Body of pancreas (tissue), 4 donors: ENCODE data around the gene CCT7. TPM values are rescaled to one million over a fixed set of nuclear protein-coding genes. Genes with fewer than 3 reads are reported as not detected.
"Not testable (repeated sequence)": the region's sequence is repeated elsewhere in the genome, so short reads cannot be mapped to it uniquely, and the experiment has no call there.

ENCODE experiments used
- ATAC-seq: fragments of 150-250 bp; one replicate; pipeline ENCODE4 v1.9.1; 2016
- DNase-seq, 4 donors: peaks; one replicate each; pipeline ENCODE4 v3.0.0-alpha.2; 2019
- H3K27ac ChIP-seq, 4 donors: fragments of 200-600 bp; sonication (generic); 1 replicate in 3 of 4; 2 replicates in 1 of 4; pipeline versions ENCODE4 v1.5.1 to v1.6.1; 2016 to 2019; ENCODE audit warnings: mild to moderate bottlenecking in 1 of 4, mixed read lengths in 1 of 4, moderate library complexity in 1 of 4
- H3K27me3 ChIP-seq, 2 donors: fragments of 200-600 bp; sonication (generic); one replicate each; pipeline ENCODE4 v1.6.0; 2016; ENCODE audit warnings: mild to moderate bottlenecking in 1 of 2
- H3K36me3 ChIP-seq, 2 donors: fragments of 200-600 bp; sonication (generic); replicated peaks in 1 of 2; 2 replicates each; pipeline ENCODE4 v1.5.1; 2016; ENCODE audit warnings: low read depth in 2 of 2; ENCODE audit not compliant: insufficient read depth in 1 of 2
- H3K4me1 ChIP-seq: fragments of 200-600 bp; sonication (generic); one replicate; pipeline ENCODE4 v1.6.0; 2016
- H3K4me3 ChIP-seq, 2 donors: fragments of 200-600 bp; sonication (generic); 1 replicate in 1 of 2; 2 replicates in 1 of 2; pipeline ENCODE4 v1.5.1; 2016 to 2019
- H3K9me3 ChIP-seq, 3 donors: fragments of 200-600 bp; sonication (generic); 1 replicate in 2 of 3; 2 replicates in 1 of 3; pipeline ENCODE4 v1.5.1; 2016
- POLR2A ChIP-seq, 3 donors: fragments of 450-650 bp; IDR thresholded peaks; one replicate each; pipeline ENCODE4 v1.6.1; 2016; ENCODE audit warnings: antibody characterized with exemption in 3 of 3, mild to moderate bottlenecking in 2 of 3
- WGBS, 2 donors: methylation state at CpG; one replicate each; pipeline ENCODE4 v1.1.5; 2017; 5-methylcytosine and 5-hydroxymethylcytosine counted together
- intact Hi-C: fragments of 100-400 bp; cut with DNase I; formaldehyde crosslinking; loops from one replicate; pipeline ENCODE4 v1.15.1; 2023
- total RNA-seq, 2 donors: library from RNA; depleted of rRNA; stranded (reverse); fragments of >200 nt; gene quantifications; one replicate each; pipeline ENCODE4 v1.1.0, GENCODE V29; 2016
- TF ChIP-seq, protein P1 (sequence below), 7 experiments: fragments of 450-650 bp in 4 of 7; fragments of 200-600 bp in 3 of 7; sonication (generic) in 3 of 7; IDR thresholded peaks; one replicate each; pipeline ENCODE4 v1.5.1; 2016 to 2019; ENCODE audit warnings: antibody characterized with exemption in 7 of 7

CCT7 gene
- 10 to 100 TPM; 88.7 to 92.3 TPM for total RNA-seq

DNA sequence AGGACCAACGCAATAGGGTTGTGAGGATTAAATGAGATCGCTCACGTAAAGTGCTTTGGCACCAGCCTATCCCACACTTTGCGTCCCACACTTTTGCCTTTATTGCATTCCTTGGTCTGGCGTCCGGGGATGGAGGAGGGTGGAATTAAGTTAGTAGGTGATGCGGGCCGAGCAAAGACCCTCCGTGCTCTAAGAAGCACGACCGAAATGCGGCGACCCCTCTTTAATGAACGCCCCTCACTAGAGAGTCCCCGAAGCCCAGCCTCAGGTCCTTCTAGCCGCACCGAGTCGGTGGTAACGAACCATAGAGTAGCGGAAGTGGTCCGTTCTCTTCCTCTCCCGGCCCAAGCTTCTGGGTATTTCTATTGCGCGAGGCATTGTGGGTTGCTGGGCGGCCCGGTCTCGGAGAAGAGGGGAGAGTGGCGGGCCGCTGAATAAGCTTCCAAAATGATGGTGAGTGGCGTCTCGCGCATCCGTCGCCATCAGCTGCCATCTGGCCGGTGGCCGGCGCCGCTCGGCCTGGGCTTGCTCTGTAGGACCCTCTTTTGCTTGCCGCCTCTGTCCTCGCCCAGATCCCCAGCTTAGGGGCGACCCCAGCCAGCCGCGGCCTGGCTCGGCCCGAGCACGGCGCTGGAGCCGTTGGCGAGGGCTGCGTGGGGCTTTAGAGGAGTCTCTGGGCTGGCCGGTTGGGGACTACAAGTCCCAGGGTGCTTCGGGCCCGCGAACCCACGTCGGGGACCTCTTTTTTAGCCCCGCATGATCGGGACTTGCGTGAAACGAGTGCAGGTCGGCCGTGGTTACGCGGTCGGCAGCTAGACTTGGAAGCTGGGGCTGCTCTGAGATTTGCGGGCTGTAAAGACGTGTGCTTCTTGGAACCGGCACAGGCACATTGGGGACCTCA, at the start of gene CCT7:
CCT7 (plus strand) TSS at position 377 of the 901 bp plus-strand sequence; CDS start at position 448, 71 bp downstream.
- DNase-seq (peak; percentile 86 to 93 (median 89)), ATAC-seq (peak; percentile 78)
- peak within 1 kb of the TSS; percentile 78 to 81 for H3K4me3 ChIP-seq
- WGBS, 2 donors: 0% methylated on average over 27 to 69 of the region's 69 CpGs
- H3K27me3 ChIP-seq: no peaks in the 10 kb centered on the region
- H3K36me3 ChIP-seq: no peaks in the 10 kb centered on the region
- H3K4me1 ChIP-seq: peaks cover 33% of the 10 kb centered on the region
- TF ChIP-seq, protein P1, sequence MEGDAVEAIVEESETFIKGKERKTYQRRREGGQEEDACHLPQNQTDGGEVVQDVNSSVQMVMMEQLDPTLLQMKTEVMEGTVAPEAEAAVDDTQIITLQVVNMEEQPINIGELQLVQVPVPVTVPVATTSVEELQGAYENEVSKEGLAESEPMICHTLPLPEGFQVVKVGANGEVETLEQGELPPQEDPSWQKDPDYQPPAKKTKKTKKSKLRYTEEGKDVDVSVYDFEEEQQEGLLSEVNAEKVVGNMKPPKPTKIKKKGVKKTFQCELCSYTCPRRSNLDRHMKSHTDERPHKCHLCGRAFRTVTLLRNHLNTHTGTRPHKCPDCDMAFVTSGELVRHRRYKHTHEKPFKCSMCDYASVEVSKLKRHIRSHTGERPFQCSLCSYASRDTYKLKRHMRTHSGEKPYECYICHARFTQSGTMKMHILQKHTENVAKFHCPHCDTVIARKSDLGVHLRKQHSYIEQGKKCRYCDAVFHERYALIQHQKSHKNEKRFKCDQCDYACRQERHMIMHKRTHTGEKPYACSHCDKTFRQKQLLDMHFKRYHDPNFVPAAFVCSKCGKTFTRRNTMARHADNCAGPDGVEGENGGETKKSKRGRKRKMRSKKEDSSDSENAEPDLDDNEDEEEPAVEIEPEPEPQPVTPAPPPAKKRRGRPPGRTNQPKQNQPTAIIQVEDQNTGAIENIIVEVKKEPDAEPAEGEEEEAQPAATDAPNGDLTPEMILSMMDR (IDR thresholded peaks at IDR 0.05): peak in 1 of 7 experiments; percentile 3
- TF ChIP-seq POLR2A (IDR thresholded peaks at IDR 0.05): peak; percentile 52 to 87 (median 84)
- intact Hi-C loops: no loop called here
- no peaks in the 10 kb centered on the region for H3K9me3 ChIP-seq
- peak within 1 kb of the TSS; percentile 77 to 93 (median 84) for H3K27ac ChIP-seq

DNA sequence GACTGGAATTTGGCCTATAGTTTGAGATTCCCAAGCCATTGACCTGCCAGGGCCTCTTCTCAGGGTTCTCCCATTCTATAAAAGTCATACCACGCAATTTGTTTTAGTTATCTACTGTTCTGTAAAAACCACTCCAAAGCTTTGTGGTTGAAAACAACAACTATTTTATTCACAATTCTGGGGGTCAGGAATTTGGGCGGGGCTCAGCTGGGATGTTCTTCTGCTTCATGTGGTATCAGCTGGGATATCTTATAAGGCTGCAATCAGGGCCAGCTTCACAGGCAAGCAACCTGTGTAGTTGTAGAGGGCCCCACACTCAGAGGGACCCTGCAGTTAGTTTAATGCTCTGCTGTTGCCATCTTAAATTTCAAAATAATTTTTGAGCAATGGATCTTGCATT, 48.1 kb upstream of the CCT7 start:
- no peak for ATAC-seq
- TF ChIP-seq, protein P1 (IDR thresholded peaks at IDR 0.05): no peak
- no peak for TF ChIP-seq POLR2A (IDR thresholded peaks at IDR 0.05)
- H3K4me1 ChIP-seq: no peaks in the 10 kb centered on the region
- WGBS, 2 donors: 82 to 84% methylated on average over 2 of the region's 2 CpGs
- intact Hi-C loops: no loop called here
- no peak overlapping the region for H3K27ac ChIP-seq
- no peak for DNase-seq
- H3K4me3 ChIP-seq: no peak overlapping the region
- H3K9me3 ChIP-seq: no peaks in the 10 kb centered on the region
- no peaks in the 10 kb centered on the region for H3K27me3 ChIP-seq
- no peaks in the 10 kb centered on the region for H3K36me3 ChIP-seq

DNA sequence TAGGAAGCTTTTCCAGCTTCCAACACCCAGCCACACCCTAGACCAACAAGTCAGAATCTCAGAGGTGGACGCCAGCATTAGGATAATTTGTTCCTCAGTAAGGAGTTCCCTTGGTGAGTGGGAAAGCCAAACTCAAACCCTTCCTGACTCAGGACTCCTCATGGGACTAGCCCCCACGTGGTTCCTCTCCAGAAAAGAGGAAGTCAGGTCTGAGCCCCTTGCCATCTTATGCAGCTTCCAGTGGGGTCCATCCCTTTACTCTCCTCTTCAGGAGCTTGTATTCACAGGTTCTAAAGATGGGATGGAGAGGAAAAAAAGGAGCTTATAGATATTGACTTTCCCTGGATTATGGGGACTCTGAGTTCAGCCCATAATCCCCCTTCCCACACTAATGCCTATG, 46.6 kb upstream of the CCT7 start:
- H3K9me3 ChIP-seq: no peaks in the 10 kb centered on the region

DNA sequence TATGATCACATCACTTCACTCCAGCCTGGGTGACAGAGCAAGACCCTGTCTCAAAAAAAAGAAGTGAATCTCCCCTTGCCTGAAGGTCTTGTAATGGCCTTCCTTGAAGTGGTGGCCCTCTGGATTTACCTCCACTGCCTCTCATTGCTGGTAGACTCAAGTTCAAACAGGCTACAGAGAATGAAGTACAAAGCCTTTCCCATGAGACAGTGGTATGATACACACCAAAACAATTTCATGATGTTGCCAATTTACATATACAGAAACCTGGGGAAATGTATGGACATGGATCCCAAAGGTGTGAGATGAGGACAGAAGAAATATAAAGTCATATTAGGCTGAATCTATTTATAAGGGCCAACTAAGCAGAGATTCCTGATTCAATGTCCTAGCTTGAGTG, 36.5 kb upstream of the CCT7 start:
- H3K27me3 ChIP-seq: peaks cover 0 to 12% of the 10 kb centered on the region in 2 donors
- no peak for ATAC-seq
- no peak for TF ChIP-seq POLR2A (IDR thresholded peaks at IDR 0.05)
- TF ChIP-seq, protein P1 (IDR thresholded peaks at IDR 0.05): no peak
- intact Hi-C loops: no loop called here
- DNase-seq: no peak
- H3K4me1 ChIP-seq: peaks cover 10% of the 10 kb centered on the region
- no peak overlapping the region for H3K4me3 ChIP-seq
- no peaks in the 10 kb centered on the region for H3K9me3 ChIP-seq
- H3K36me3 ChIP-seq: no peaks in the 10 kb centered on the region
- H3K27ac ChIP-seq: no peak overlapping the region

More for the DNA sequence above, 46.6 kb upstream of the CCT7 start:
- no peaks in the 10 kb centered on the region for H3K36me3 ChIP-seq
- H3K4me3 ChIP-seq: no peak overlapping the region
- H3K4me1 ChIP-seq: no peaks in the 10 kb centered on the region
- TF ChIP-seq, protein P1 (IDR thresholded peaks at IDR 0.05): no peak
- no peak for TF ChIP-seq POLR2A (IDR thresholded peaks at IDR 0.05)
- 32% methylated on average over 2 of the region's 2 CpGs; no CpG with 5 or more reads in 1 of the 2 donors for WGBS, 2 donors
- intact Hi-C loops: no loop called here
- DNase-seq (no peak), ATAC-seq (no peak)
- H3K27ac ChIP-seq: no peak overlapping the region
- H3K27me3 ChIP-seq: no peaks in the 10 kb centered on the region

DNA sequence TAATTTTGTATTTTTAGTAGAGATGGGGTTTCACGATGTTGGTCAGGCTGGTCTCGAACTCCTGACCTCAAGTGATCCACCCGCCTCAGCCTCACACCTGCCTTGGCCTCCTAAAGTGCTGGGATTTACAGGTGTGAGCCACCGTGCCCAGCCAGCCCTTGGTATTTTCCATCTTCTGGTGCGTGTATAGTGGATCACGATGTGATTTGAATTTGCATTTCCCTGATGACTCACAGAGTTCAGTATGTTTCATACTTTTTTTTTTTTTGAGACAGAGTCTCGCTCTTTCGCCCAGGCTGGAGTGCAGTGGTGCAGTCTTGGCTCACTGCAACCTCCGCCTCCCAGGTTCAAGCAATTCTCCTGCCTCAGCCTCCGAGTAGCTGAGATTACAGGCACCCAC, 33.8 kb upstream of the CCT7 start:
- DNase-seq, intact Hi-C loops, H3K27ac ChIP-seq, H3K36me3 ChIP-seq, ATAC-seq, H3K9me3 ChIP-seq, H3K4me3 ChIP-seq: not testable (repeated sequence)
- H3K27me3 ChIP-seq: peaks cover 0 to 23% of the 10 kb centered on the region in 2 donors
- WGBS, 2 donors: 88 to 93% methylated on average over 10 of the region's 10 CpGs
- peaks cover 14% of the 10 kb centered on the region for H3K4me1 ChIP-seq
